Calu3 (cell line): ENCODE data around the gene CDH3. TPM values are rescaled to one million over a fixed set of nuclear protein-coding genes. Genes with fewer than 3 reads are reported as not detected.

Experiments used
- BruUV-seq: library from RNA; stranded (reverse); fragments of 400-500 nt; replicated peaks from 2 replicates; lab custom pipeline; 2021; lab: Mats Ljungman, UMichigan
- CTCF ChIA-PET: fragments of 300-600 bp; sonication (Branson Sonifier 250); formaldehyde crosslinking; loops from one replicate; lab custom pipeline; 2022; ENCODE audit warnings: antibody characterized with exemption; lab: Charles Lee
- DNase-seq: peaks from one replicate; pipeline ENCODE4 v3.0.0; 2022
- H3K27ac Mint-ChIP-seq: one replicate; pipeline ENCODE4 v1.8.0; 2022; ENCODE audit warnings: mixed read lengths; ENCODE audit not compliant: unreplicated experiment
- H3K27me3 Mint-ChIP-seq: one replicate; pipeline ENCODE4 v1.8.0; 2022; ENCODE audit warnings: mixed read lengths; ENCODE audit not compliant: unreplicated experiment
- H3K36me3 Mint-ChIP-seq: one replicate; pipeline ENCODE4 v1.8.0; 2022; ENCODE audit warnings: mild to moderate bottlenecking, moderate library complexity, mixed read lengths; ENCODE audit not compliant: insufficient read depth, unreplicated experiment
- H3K4me1 Mint-ChIP-seq: one replicate; pipeline ENCODE4 v1.8.0; 2022; ENCODE audit warnings: mild to moderate bottlenecking, low read depth, mixed read lengths; ENCODE audit not compliant: unreplicated experiment
- H3K4me3 Mint-ChIP-seq: one replicate; pipeline ENCODE4 v1.8.0; 2022; ENCODE audit warnings: mild to moderate bottlenecking, low read depth, moderate library complexity, mixed read lengths; ENCODE audit not compliant: unreplicated experiment
- H3K9me3 Mint-ChIP-seq: one replicate; pipeline ENCODE4 v1.8.0; 2022; ENCODE audit warnings: low read depth, mixed read lengths; ENCODE audit not compliant: unreplicated experiment
- intact Hi-C: fragments of 100-400 bp; cut with micrococcal nuclease; formaldehyde crosslinking; loops from one replicate; pipeline ENCODE4 v1.10.0; 2022; ENCODE audit not compliant: unreplicated experiment
- total RNA-seq: library from RNA; stranded (reverse); gene quantifications from 2 replicates; pipeline ENCODE4 v1.2.3, GENCODE V29; 2022
- TF ChIP-seq, protein P1 (sequence below): fragments of 200-600 bp; IDR thresholded peaks from one replicate; pipeline ENCODE4 v1.8.0; 2022; ENCODE audit warnings: antibody characterized with exemption; ENCODE audit not compliant: unreplicated experiment

The CDH3 gene
- total RNA-seq, 1 experiment from 2014 or later: 41.7 TPM

DNA sequence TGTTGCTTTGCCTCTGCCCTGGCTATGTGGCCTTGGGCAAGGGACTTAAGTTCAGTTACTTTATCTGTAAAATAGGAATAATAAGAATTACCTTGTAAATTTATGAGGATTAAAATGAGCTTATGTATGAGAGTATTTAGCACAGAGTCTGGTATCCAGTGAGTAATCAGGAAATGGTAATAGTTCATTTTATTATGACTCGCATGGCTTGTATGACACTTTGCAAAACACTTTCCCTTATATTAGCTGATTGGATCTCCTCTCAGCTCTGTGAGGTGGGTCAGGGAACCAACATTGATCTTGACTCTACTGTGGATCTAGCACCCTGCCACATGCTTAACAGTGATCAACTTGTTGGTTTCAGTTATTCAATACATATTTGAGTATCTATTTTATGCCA is 8.3 kb upstream of the CDH3 start:
- no peak for DNase-seq
- no TSS peak for BruUV-seq
- Mint-ChIP-seq H3K36me3 (peaks cover 10% of the 10 kb centered on the region), H3K4me1 (peaks cover 31% of the 10 kb centered on the region), H3K4me3 (no peak overlapping the region), H3K27me3 (no peaks in the 10 kb centered on the region), H3K27ac (no peak overlapping the region), H3K9me3 (peaks cover 2% of the 10 kb centered on the region)
- CTCF ChIA-PET: interaction anchor here (0.6 to 2.2 kb wide), 4 partner anchors 22 to 116 kb away, joined by 4 to 10 read pairs (median 4); no protein-coding TSS in a partner anchor
- TF ChIP-seq, protein P1, sequence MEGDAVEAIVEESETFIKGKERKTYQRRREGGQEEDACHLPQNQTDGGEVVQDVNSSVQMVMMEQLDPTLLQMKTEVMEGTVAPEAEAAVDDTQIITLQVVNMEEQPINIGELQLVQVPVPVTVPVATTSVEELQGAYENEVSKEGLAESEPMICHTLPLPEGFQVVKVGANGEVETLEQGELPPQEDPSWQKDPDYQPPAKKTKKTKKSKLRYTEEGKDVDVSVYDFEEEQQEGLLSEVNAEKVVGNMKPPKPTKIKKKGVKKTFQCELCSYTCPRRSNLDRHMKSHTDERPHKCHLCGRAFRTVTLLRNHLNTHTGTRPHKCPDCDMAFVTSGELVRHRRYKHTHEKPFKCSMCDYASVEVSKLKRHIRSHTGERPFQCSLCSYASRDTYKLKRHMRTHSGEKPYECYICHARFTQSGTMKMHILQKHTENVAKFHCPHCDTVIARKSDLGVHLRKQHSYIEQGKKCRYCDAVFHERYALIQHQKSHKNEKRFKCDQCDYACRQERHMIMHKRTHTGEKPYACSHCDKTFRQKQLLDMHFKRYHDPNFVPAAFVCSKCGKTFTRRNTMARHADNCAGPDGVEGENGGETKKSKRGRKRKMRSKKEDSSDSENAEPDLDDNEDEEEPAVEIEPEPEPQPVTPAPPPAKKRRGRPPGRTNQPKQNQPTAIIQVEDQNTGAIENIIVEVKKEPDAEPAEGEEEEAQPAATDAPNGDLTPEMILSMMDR: no peak
- intact Hi-C loops: no loop called here

DNA sequence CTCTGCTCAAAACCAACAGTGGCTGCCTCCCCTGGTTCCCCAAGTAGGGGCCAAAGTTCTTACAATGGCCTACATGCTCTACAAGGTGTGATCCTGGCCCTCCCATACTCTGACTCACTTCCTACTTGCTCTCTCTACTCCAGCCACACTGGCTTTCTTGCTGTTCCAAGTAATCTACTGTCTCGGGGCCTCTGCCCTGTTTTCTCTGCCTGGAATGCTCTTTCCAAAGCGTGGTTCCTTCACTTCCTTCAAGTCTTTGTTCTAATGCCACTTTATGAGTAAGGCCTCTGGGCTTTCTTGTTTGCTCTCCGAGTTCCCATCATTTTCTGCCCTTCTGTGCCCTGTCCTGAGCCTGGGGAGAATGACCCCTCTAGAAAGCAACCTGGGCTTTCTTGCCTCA is 4.1 kb upstream of the CDH3 start:
- BruUV-seq: no TSS peak
- intact Hi-C loops: no loop called here
- peak; percentile 50 for DNase-seq
- peaks cover 27% of the 10 kb centered on the region for H3K4me1 Mint-ChIP-seq
- no peaks in the 10 kb centered on the region for H3K27me3 Mint-ChIP-seq
- TF ChIP-seq, protein P1: no peak
- CTCF ChIA-PET: interaction anchor here (0.7 kb wide), 1 partner anchor 79 kb away, joined by 3 read pairs; no protein-coding TSS in a partner anchor
- H3K9me3 Mint-ChIP-seq: peaks cover 2% of the 10 kb centered on the region
- peak overlapping the region; percentile 41 for H3K27ac Mint-ChIP-seq
- H3K36me3 Mint-ChIP-seq: peaks cover 26% of the 10 kb centered on the region
- no peak overlapping the region for H3K4me3 Mint-ChIP-seq

DNA sequence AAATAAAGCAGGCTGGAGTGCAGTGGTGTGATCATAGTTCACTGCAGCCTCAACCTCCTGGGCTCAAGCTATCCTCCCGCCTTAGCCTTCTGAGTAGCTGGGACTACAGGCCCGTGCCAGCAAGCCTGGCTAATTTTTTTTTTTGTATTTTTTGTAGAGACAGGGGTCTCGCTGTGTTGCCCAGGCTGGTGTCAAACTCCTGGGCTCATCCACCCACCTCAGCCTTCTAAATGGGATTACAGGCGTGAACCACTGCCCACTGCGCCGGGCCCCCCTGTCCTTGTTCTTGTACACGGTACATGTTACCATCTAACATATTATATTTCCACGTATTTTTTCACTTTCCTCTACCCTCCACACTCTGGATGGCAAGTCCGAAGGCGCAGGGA is 3.1 kb upstream of the CDH3 start:
- H3K27ac Mint-ChIP-seq: no peak overlapping the region
- intact Hi-C loops: no loop called here
- DNase-seq: no peak
- TF ChIP-seq, protein P1: no peak
- peaks cover 2% of the 10 kb centered on the region for H3K9me3 Mint-ChIP-seq
- no peak overlapping the region for H3K4me3 Mint-ChIP-seq
- CTCF ChIA-PET: interaction anchor here (0.6 kb wide), 1 partner anchor 18 kb away, joined by 3 read pairs; no protein-coding TSS in a partner anchor
- H3K36me3 Mint-ChIP-seq: peaks cover 28% of the 10 kb centered on the region
- no TSS peak for BruUV-seq
- peaks cover 17% of the 10 kb centered on the region for H3K4me1 Mint-ChIP-seq
- H3K27me3 Mint-ChIP-seq: no peaks in the 10 kb centered on the region

DNA sequence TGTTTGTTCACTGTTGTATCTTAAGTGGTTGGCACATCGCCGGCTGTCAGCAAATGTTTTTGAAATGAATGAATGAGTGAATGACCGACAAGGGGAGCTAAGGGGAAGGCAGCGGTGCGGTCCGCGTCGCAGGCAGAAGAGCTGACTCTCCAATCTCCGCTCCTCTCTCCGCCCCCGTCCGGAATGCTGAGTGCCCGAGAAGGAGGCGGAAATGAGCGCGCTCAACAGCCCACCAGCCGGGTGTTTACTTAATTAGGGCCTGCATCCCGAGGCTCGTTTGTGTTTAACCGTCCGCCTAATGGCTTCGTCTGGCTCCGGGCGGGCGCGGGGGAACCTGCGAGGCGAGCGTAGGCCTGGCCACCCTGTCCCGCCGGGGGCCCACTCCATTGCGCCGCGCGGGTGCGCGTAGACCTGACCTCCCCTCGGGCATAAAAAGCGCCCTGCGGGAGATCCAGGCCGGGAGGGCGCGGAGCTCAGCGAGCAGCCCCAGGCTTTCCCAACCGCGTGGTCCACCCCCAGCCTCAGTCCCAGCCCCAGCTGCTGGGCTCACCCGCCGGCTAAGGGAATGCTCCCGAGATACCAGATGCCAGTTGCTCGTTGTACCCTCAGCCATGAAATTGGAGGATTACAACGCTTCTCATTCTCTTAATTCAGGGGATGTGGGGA is 2.5 kb upstream of the CDH3 start:
- Mint-ChIP-seq H3K27ac (no peak overlapping the region), H3K9me3 (peaks cover 2% of the 10 kb centered on the region), H3K36me3 (peaks cover 28% of the 10 kb centered on the region), H3K27me3 (no peaks in the 10 kb centered on the region), H3K4me3 (no peak overlapping the region), H3K4me1 (peaks cover 15% of the 10 kb centered on the region)
- intact Hi-C loops: no loop called here
- CTCF ChIA-PET: no interaction called here
- TF ChIP-seq, protein P1: no peak
- no TSS peak for BruUV-seq
- DNase-seq: no peak
